ENCODE measurements around the gene CXADR.

DNA sequence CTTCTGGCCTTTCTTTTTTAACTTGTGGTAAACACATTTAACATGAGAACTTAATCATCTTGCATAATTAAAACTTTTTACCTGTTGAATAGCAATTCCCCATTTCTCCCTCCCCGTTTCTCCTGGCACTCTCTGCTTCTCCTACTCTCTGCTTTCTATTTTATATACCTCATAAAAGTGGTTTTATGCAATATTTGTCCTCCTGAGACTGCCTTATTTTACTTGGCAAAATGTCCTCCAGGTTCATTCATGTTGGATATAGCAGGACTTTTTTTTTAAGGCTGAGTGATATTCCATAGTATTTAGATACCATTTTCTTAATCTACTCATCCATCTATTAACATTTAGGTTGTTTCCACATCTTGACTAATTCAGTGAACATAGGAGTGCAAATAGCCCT is 64.9 kb downstream of the CXADR start:
- TF ChIP-seq SMAD4 (CRISPR knock-in tag; IDR thresholded peaks at IDR 0.05), result no peak
- TF ChIP-seq, protein P1, sequence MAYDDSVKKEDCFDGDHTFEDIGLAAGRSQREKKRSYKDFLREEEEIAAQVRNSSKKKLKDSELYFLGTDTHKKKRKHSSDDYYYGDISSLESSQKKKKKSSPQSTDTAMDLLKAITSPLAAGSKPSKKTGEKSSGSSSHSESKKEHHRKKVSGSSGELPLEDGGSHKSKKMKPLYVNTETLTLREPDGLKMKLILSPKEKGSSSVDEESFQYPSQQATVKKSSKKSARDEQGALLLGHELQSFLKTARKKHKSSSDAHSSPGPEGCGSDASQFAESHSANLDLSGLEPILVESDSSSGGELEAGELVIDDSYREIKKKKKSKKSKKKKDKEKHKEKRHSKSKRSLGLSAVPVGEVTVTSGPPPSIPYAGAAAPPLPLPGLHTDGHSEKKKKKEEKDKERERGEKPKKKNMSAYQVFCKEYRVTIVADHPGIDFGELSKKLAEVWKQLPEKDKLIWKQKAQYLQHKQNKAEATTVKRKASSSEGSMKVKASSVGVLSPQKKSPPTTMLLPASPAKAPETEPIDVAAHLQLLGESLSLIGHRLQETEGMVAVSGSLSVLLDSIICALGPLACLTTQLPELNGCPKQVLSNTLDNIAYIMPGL (CRISPR knock-in tag; IDR thresholded peaks at IDR 0.05), result no peak

Measured in WTC11 (cell line).